GM23338 (cell line): ENCODE data around the gene PCP2. TPM values are rescaled to one million over a fixed set of nuclear protein-coding genes. Genes with fewer than 3 reads are reported as not detected.

Experiments used
- ATAC-seq: fragments of 200-7000 bp; cut with Tn5 transposase; 3 replicates; pipeline ENCODE4 v1.9.1; 2020
- DNase-seq: peaks from one replicate; pipeline ENCODE4 v3.0.0-alpha.2; 2015; ENCODE audit warnings: low spot score
- H2AFZ ChIP-seq: fragments of 200-600 bp; sonication (generic); 2 replicates; pipeline ENCODE4 v1.8.0; 2016; ENCODE audit warnings: antibody characterized with exemption, mild to moderate bottlenecking, moderate library complexity
- H3F3A ChIP-seq: fragments of 200-600 bp; sonication (generic); replicated peaks from 2 replicates; pipeline ENCODE4 v1.8.0; 2017; ENCODE audit warnings: antibody characterized with exemption, mixed run types, low read depth
- H3K27ac ChIP-seq: fragments of 200-600 bp; sonication (generic); 2 replicates; pipeline ENCODE4 v1.6.1; 2016; ENCODE audit warnings: low read depth
- H3K27me3 ChIP-seq: fragments of 200-600 bp; sonication (generic); 2 replicates; pipeline ENCODE4 v1.8.0; 2016; ENCODE audit warnings: mild to moderate bottlenecking, mixed run types, moderate library complexity; ENCODE audit not compliant: insufficient read depth
- H3K36me3 ChIP-seq: fragments of 200-600 bp; sonication (generic); 2 replicates; pipeline ENCODE4 v1.8.0; 2016; ENCODE audit warnings: mild to moderate bottlenecking; ENCODE audit not compliant: insufficient read depth
- H3K4me1 ChIP-seq: fragments of 200-600 bp; sonication (generic); 2 replicates; pipeline ENCODE4 v1.8.0; 2016; ENCODE audit warnings: mild to moderate bottlenecking, moderate library complexity; ENCODE audit not compliant: insufficient read depth
- H3K4me2 ChIP-seq: fragments of 200-600 bp; sonication (generic); 2 replicates; pipeline ENCODE4 v1.7.1; 2017; ENCODE audit warnings: mixed run types
- H3K4me3 ChIP-seq: fragments of 200-600 bp; sonication (generic); 2 replicates; pipeline ENCODE4 v1.6.1; 2016; ENCODE audit warnings: mixed run types
- H3K79me2 ChIP-seq: fragments of 200-600 bp; sonication (generic); replicated peaks from 2 replicates; pipeline ENCODE4 v1.8.0; 2017; ENCODE audit warnings: mild to moderate bottlenecking; ENCODE audit not compliant: insufficient read depth
- H3K9me2 ChIP-seq: fragments of 200-600 bp; sonication (generic); 2 replicates; pipeline ENCODE4 v1.8.0; 2017; ENCODE audit not compliant: insufficient read depth
- H4K20me1 ChIP-seq: fragments of 200-600 bp; sonication (generic); replicated peaks from 2 replicates; pipeline ENCODE4 v1.8.0; 2017; ENCODE audit warnings: mild to moderate bottlenecking; ENCODE audit not compliant: insufficient read depth
- H3K27ac Mint-ChIP-seq: 2 replicates; pipeline ENCODE4 v1.8.0; 2020; ENCODE audit warnings: inconsistent platforms, mild to moderate bottlenecking, moderate library complexity, mixed read lengths
- H3K27me3 Mint-ChIP-seq: 3 replicates; pipeline ENCODE4 v1.8.0; 2022; ENCODE audit warnings: low read depth, mild to moderate bottlenecking, moderate library complexity, mixed read lengths, inconsistent platforms; ENCODE audit not compliant: insufficient read depth, poor library complexity
- H3K36me3 Mint-ChIP-seq: 3 replicates; pipeline ENCODE4 v1.8.0; 2021; ENCODE audit warnings: low read depth, mild to moderate bottlenecking, inconsistent platforms, moderate library complexity, mixed read lengths
- H3K4me1 Mint-ChIP-seq: 3 replicates; pipeline ENCODE4 v1.8.0; 2020; ENCODE audit warnings: mild to moderate bottlenecking, inconsistent platforms, mixed read lengths
- H3K4me3 Mint-ChIP-seq: 3 replicates; pipeline ENCODE4 v1.8.0; 2021; ENCODE audit warnings: moderate library complexity, mild to moderate bottlenecking, inconsistent platforms, mixed read lengths
- H3K9me3 Mint-ChIP-seq: 3 replicates; pipeline ENCODE4 v1.8.0; 2020; ENCODE audit warnings: moderate library complexity, mild to moderate bottlenecking, inconsistent platforms, mixed read lengths
- CREB1 ChIP-seq: fragments of 250-450 bp; sonication (Bioruptor Pico); IDR thresholded peaks from 2 replicates; pipeline ENCODE4 v1.5.0; 2020; ENCODE audit warnings: low read depth, mild to moderate bottlenecking, moderate library complexity
- CTCF ChIP-seq, 2 experiments: fragments of 200-600 bp in 1 of 2; sonication (generic) in 1 of 2; conservative IDR thresholded peaks; 2 replicates each; pipeline versions ENCODE4 v1.5.1 to v1.6.1; 2016 to 2017; ENCODE audit warnings: antibody characterized with exemption in 2 of 2, low read depth in 2 of 2, mild to moderate bottlenecking in 2 of 2, moderate library complexity in 1 of 2
- ETS1 ChIP-seq: IDR thresholded peaks from 2 replicates; pipeline ENCODE4 v1.6.1; 2016; ENCODE audit warnings: antibody characterized with exemption
- EZH2 ChIP-seq: fragments of 200-600 bp; sonication (generic); IDR thresholded peaks from one replicate; pipeline ENCODE4 v1.8.0; 2017; ENCODE audit warnings: antibody characterized with exemption, mild to moderate bottlenecking, low read depth; ENCODE audit not compliant: unreplicated experiment
- EZH2phosphoT487 ChIP-seq: fragments of 200-600 bp; sonication (generic); IDR thresholded peaks from one replicate; pipeline ENCODE4 v1.8.1; 2018; ENCODE audit warnings: antibody characterized with exemption; ENCODE audit not compliant: unreplicated experiment
- JUNB ChIP-seq: IDR thresholded peaks from one replicate; pipeline ENCODE4 v1.6.1; 2016; ENCODE audit warnings: antibody characterized with exemption; ENCODE audit not compliant: unreplicated experiment
- POLR2AphosphoS5 ChIP-seq: IDR thresholded peaks from 2 replicates; pipeline ENCODE4 v1.6.1; 2016; ENCODE audit warnings: antibody characterized with exemption, low read depth
- REST ChIP-seq: IDR thresholded peaks from one replicate; pipeline ENCODE4 v1.6.1; 2018; ENCODE audit warnings: antibody characterized with exemption; ENCODE audit not compliant: unreplicated experiment
- STAT1 ChIP-seq: IDR thresholded peaks from one replicate; pipeline ENCODE4 v1.6.1; 2016; ENCODE audit warnings: antibody characterized with exemption; ENCODE audit not compliant: unreplicated experiment
- ZNF114 ChIP-seq: fragments of 250-450 bp; sonication (Bioruptor Pico); IDR thresholded peaks from 2 replicates; pipeline ENCODE4 v1.5.0; 2020; ENCODE audit warnings: mild to moderate bottlenecking, moderate library complexity
- ZNF331 ChIP-seq: fragments of 250-450 bp; sonication (Bioruptor Pico); IDR thresholded peaks from 2 replicates; pipeline ENCODE4 v1.5.0; 2020; ENCODE audit warnings: low read depth, mild to moderate bottlenecking, moderate library complexity
- ZNF462 ChIP-seq: fragments of 250-450 bp; sonication (Bioruptor Pico); IDR thresholded peaks from 2 replicates; pipeline ENCODE4 v1.5.0; 2020; ENCODE audit warnings: mild to moderate bottlenecking, moderate library complexity
- polyA plus RNA-seq: library from polyadenylated mRNA; unstranded; fragments of >200 nt; fragmentation: Nextera tagmentation; extraction: Ambion mirVana; gene quantifications from 2 replicates; pipeline ENCODE4 v1.2.1, GENCODE V29; 2016
- total RNA-seq: library from RNA; depleted of rRNA; stranded (reverse); fragments of >200 nt; shearing (Covaris generic); gene quantifications from 2 replicates; pipeline ENCODE4 v1.2.3, GENCODE V29; 2014

Gene PCP2
- total and polyA plus RNA-seq, 2 experiments from 2014 or later: not detected

GRCh38 chr19:7631577-7631976 lies 1.9 kb downstream of the PCP2 start (continued):
- TF ChIP-seq STAT1: no peak
- no peak for TF ChIP-seq EZH2

- peak; percentile 98 for ATAC-seq
- H3K36me3 Mint-ChIP-seq: peaks cover 8% of the 10 kb centered on the region; the same call in 2 of the 3 replicates
- TF ChIP-seq CTCF (conservative IDR thresholded peaks at IDR 0.05; ENCODE audit: low read depth in 2 of 2) (no peak), JUNB (no peak), ZNF331 (CRISPR knock-in tag) (no peak), ETS1 (peak; percentile 75; the same call in 1 of the 2 replicates), ZNF462 (CRISPR knock-in tag) (no peak), EZH2phosphoT487 (no peak), POLR2AphosphoS5 (peak; percentile 67), ZNF114 (CRISPR knock-in tag) (no peak), REST (no peak), CREB1 (CRISPR knock-in tag) (peak; percentile 98), STAT1 (no peak), EZH2 (no peak)
These were observed 4.0 kb downstream of the PCP2 start, which contains the start of the genes PET100 and XAB2 for GRCh38 chr19:7629347-7630054. TSS of gene PET100 (plus strand) at chr19:7629793. CDS start at chr19:7629834, 41 bp downstream. TSS of gene XAB2 (minus strand) at chr19:7629545. CDS start at chr19:7629527, 18 bp downstream.

More at GRCh38 chr19:7629347-7630054, 4.0 kb downstream of the PCP2 start, which contains the start of the genes PET100 and XAB2:
- H2AFZ ChIP-seq: peak within 1 kb of the TSS; percentile 23; the same call in 1 of the 2 replicates
- H3K27ac ChIP-seq: peak within 1 kb of the TSS; percentile 82
- H4K20me1 ChIP-seq: peaks cover 8% of the 10 kb centered on the region
- peaks cover 43% of the 10 kb centered on the region for H3K79me2 ChIP-seq
- no peaks in the 10 kb centered on the region for H3K36me3 ChIP-seq
- H3K9me3 Mint-ChIP-seq: no peaks in the 10 kb centered on the region; the same call in 2 of the 3 replicates
- peak within 1 kb of the TSS; percentile 89 for H3K4me2 ChIP-seq
- no peaks in the 10 kb centered on the region for H3K9me2 ChIP-seq
- DNase-seq: peak; percentile 98
- no peaks in the 10 kb centered on the region for H3F3A ChIP-seq
- H3K4me1 ChIP-seq: peaks cover 14% of the 10 kb centered on the region; the same call in 1 of the 2 replicates
- H3K27me3 Mint-ChIP-seq: peaks cover 13% of the 10 kb centered on the region
- H3K27ac Mint-ChIP-seq: peak within 1 kb of the TSS; percentile 99
- peak within 1 kb of the TSS; percentile 97 for H3K4me3 Mint-ChIP-seq
- 0 out of 2 replicates have a peak, but pooled peaks cover 3% of the 10 kb centered on the region for H3K27me3 ChIP-seq
- peaks cover 16% of the 10 kb centered on the region for H3K4me1 Mint-ChIP-seq
- peak within 1 kb of the TSS; percentile 89 for H3K4me3 ChIP-seq
